ENCODE measurements around the gene PDGFRB. TPM values are rescaled to one million over a fixed set of nuclear protein-coding genes. Genes with fewer than 3 reads are reported as not detected.

Gene PDGFRB
- total and polyA plus RNA-seq, 2 of the 4 experiments (the other 2 are of a cell fraction): 108 to 124 TPM

DNA sequence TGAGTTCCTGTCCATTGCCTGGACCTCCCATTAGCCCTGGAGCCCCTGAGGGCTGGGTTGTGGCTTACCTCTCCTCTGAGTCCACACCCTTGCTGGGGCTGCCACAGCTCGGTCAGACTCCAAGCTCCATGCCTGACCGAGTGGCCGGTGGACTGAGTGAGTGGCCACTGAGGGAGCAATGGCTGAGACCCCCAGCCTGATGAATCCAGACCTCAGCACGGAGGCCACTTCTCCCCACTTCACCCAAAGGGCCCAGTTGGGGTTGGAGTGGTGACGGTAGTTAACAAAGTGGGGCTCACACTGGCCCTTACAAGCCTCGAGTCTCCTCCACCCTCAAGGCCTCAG lies 28.8 kb downstream of the PDGFRB start:
- no peak overlapping the region for H2BK120ac ChIP-seq (ENCODE audit: low read depth, low read length)
- H2AFZ ChIP-seq (replicated peaks; ENCODE audit: low read length, poor library complexity): no peak overlapping the region
- H4K91ac ChIP-seq (ENCODE audit: insufficient read depth, low read depth, low read length): no peak overlapping the region
- no peak overlapping the region for H2AK5ac ChIP-seq (ENCODE audit: low read depth, low read length)
- no peak overlapping the region for H3K18ac ChIP-seq (ENCODE audit: low read depth, low read length)
- H3K56ac ChIP-seq (ENCODE audit: extremely low read depth, insufficient read depth, low read length): no peak overlapping the region
- TF ChIP-seq MXI1 (IDR thresholded peaks at IDR 0.05; ENCODE audit: borderline replicate concordance, low read depth, low read length): no peak
- TF ChIP-seq BHLHE40 (IDR thresholded peaks at IDR 0.05; ENCODE audit: low read depth, low read length): no peak
- TF ChIP-seq, protein P1, sequence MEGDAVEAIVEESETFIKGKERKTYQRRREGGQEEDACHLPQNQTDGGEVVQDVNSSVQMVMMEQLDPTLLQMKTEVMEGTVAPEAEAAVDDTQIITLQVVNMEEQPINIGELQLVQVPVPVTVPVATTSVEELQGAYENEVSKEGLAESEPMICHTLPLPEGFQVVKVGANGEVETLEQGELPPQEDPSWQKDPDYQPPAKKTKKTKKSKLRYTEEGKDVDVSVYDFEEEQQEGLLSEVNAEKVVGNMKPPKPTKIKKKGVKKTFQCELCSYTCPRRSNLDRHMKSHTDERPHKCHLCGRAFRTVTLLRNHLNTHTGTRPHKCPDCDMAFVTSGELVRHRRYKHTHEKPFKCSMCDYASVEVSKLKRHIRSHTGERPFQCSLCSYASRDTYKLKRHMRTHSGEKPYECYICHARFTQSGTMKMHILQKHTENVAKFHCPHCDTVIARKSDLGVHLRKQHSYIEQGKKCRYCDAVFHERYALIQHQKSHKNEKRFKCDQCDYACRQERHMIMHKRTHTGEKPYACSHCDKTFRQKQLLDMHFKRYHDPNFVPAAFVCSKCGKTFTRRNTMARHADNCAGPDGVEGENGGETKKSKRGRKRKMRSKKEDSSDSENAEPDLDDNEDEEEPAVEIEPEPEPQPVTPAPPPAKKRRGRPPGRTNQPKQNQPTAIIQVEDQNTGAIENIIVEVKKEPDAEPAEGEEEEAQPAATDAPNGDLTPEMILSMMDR (conservative IDR thresholded peaks at IDR 0.05; ENCODE audit: low read depth, low read length): no peak
- TF ChIP-seq, protein P2, sequence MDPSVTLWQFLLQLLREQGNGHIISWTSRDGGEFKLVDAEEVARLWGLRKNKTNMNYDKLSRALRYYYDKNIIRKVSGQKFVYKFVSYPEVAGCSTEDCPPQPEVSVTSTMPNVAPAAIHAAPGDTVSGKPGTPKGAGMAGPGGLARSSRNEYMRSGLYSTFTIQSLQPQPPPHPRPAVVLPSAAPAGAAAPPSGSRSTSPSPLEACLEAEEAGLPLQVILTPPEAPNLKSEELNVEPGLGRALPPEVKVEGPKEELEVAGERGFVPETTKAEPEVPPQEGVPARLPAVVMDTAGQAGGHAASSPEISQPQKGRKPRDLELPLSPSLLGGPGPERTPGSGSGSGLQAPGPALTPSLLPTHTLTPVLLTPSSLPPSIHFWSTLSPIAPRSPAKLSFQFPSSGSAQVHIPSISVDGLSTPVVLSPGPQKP (IDR thresholded peaks at IDR 0.05; ENCODE audit: borderline replicate concordance, low read depth, low read length): no peak
- no peak for TF ChIP-seq SMC3 (IDR thresholded peaks at IDR 0.05; ENCODE audit: low read depth, low read length)
- TF ChIP-seq RFX5 (IDR thresholded peaks at IDR 0.05; ENCODE audit: low read depth, low read length): no peak
- TF ChIP-seq, protein P3, sequence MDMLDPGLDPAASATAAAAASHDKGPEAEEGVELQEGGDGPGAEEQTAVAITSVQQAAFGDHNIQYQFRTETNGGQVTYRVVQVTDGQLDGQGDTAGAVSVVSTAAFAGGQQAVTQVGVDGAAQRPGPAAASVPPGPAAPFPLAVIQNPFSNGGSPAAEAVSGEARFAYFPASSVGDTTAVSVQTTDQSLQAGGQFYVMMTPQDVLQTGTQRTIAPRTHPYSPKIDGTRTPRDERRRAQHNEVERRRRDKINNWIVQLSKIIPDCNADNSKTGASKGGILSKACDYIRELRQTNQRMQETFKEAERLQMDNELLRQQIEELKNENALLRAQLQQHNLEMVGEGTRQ (IDR thresholded peaks at IDR 0.05; ENCODE audit: low read depth, low read length): no peak
- no peak for TF ChIP-seq MAFK (IDR thresholded peaks at IDR 0.05; ENCODE audit: low read depth, low read length)
- no peak for TF ChIP-seq FOS (IDR thresholded peaks at IDR 0.05; ENCODE audit: low read depth, low read length)
- TF ChIP-seq CHD1 (IDR thresholded peaks at IDR 0.05; ENCODE audit: low read depth, low read length): no peak
- no peak for TF ChIP-seq MAZ (IDR thresholded peaks at IDR 0.05; ENCODE audit: borderline replicate concordance, low read depth, low read length)
- no peak for TF ChIP-seq CEBPB (IDR thresholded peaks at IDR 0.05; ENCODE audit: low read depth, low read length)
- DNase-seq: no peak
- POLR2A ChIA-PET (ENCODE audit: unreplicated experiment): no interaction called here
- no peak overlapping the region for H3K23ac ChIP-seq (ENCODE audit: low read depth, low read length)
- H3K4me1 ChIP-seq (ENCODE audit: control insufficient read depth, insufficient read depth, low read length): peaks cover 19% of the 10 kb centered on the region
- no peaks in the 10 kb centered on the region for H4K20me1 ChIP-seq (ENCODE audit: insufficient read depth, low read length)
- CTCF ChIA-PET: no interaction called here
- H2BK5ac ChIP-seq (ENCODE audit: low read depth, low read length, poor library complexity, severe bottlenecking): no peak overlapping the region
- WGBS, 2 experiments (ENCODE audit: extremely low coverage in 2 of 2, insufficient read length in 1 of 2): no CpG with 5 or more reads among the region's 6 CpGs
- no peak overlapping the region for H3K9ac ChIP-seq (ENCODE audit: low read depth, low read length)
- H3K79me1 ChIP-seq (ENCODE audit: low read depth in 1 of 2, low read length in 2 of 2): peaks cover 36 to 71% of the 10 kb centered on the region in 2 experiments
- no peak overlapping the region for H2AK9ac ChIP-seq (replicated peaks; ENCODE audit: low read depth, low read length, poor library complexity)
- no peak overlapping the region for H2BK20ac ChIP-seq (ENCODE audit: low read depth, low read length)
- no peak overlapping the region for H4K5ac ChIP-seq (ENCODE audit: low read depth, low read length)
- no peak overlapping the region for H3K27ac ChIP-seq (ENCODE audit: insufficient read depth, low read length)
- in situ Hi-C loops (cut with MboI; ENCODE audit: low sequenced_read_pairs): loop anchor here (5.0 kb wide), 1 partner anchor 85 kb away; no protein-coding TSS in a partner anchor
- no peak overlapping the region for H3K4me2 ChIP-seq (ENCODE audit: low read depth, low read length)
- H3K9me3 ChIP-seq (ENCODE audit: control insufficient read depth, insufficient read depth, low read length): no peaks in the 10 kb centered on the region
- H4K8ac ChIP-seq (ENCODE audit: low read depth in 2 of 2, low read length in 2 of 2): no peak overlapping the region
- H3K9me1 ChIP-seq (ENCODE audit: insufficient read depth, low read length): peaks cover 8% of the 10 kb centered on the region
- ATAC-seq (ENCODE audit: low read depth): no peak
- H3K14ac ChIP-seq (replicated peaks; ENCODE audit: low read depth, low read length): no peak overlapping the region
- H3K27me3 ChIP-seq (ENCODE audit: control insufficient read depth, insufficient read depth, low read length): no peaks in the 10 kb centered on the region
- intact Hi-C loops (cut with micrococcal nuclease): no loop called here
- BruUV-seq (replicated peaks): no TSS peak
- no peak overlapping the region for H3K4me3 ChIP-seq (ENCODE audit: insufficient read depth, low read depth, low read length)
- dilution Hi-C loops (cut with HindIII; ENCODE audit: low sequenced_read_pairs, unreplicated experiment): no loop called here
- no peak overlapping the region for H2BK15ac ChIP-seq (ENCODE audit: low read depth, low read length)
- no peak overlapping the region for H3K4ac ChIP-seq (ENCODE audit: low read depth, low read length)
- H3K36me3 ChIP-seq (ENCODE audit: control insufficient read depth, insufficient read depth, low read length): peaks cover 90% of the 10 kb centered on the region
